Spleen (tissue), 11 donors: ENCODE results near the gene FXYD4. TPM values are rescaled to one million over a fixed set of nuclear protein-coding genes. Genes with fewer than 3 reads are reported as not detected.

ENCODE experiments used
- DNase-seq: peaks from one replicate; pipeline ENCODE4 v3.0.0-alpha.2; 2020
- H3K27ac ChIP-seq, 8 donors: fragments of 200-600 bp; sonication (generic) in 7 of 8; 1 replicate in 4 of 8; 2 replicates in 4 of 8; pipeline versions ENCODE4 v1.5.0 to v1.8.0; 2016 to 2021; ENCODE audit warnings: inconsistent platforms in 4 of 8, mild to moderate bottlenecking in 4 of 8, moderate library complexity in 1 of 8
- H3K27me3 ChIP-seq, 7 donors: fragments of 200-600 bp; sonication (generic) in 6 of 7; replicated peaks in 1 of 7; 1 replicate in 4 of 7; 2 replicates in 3 of 7; pipeline versions ENCODE4 v1.5.0 to v1.8.0; 2016 to 2021; ENCODE audit warnings: inconsistent platforms in 3 of 7, mild to moderate bottlenecking in 1 of 7
- H3K36me3 ChIP-seq, 6 donors: fragments of 200-600 bp; sonication (generic) in 5 of 6; 1 replicate in 4 of 6; 2 replicates in 2 of 6; pipeline versions ENCODE4 v1.5.0 to v1.8.0; 2016 to 2021; ENCODE audit warnings: inconsistent platforms in 2 of 6
- H3K4me1 ChIP-seq, 6 donors: fragments of 200-600 bp; sonication (generic) in 5 of 6; 1 replicate in 3 of 6; 2 replicates in 3 of 6; pipeline versions ENCODE4 v1.5.0 to v1.8.0; 2016 to 2021; ENCODE audit warnings: inconsistent platforms in 3 of 6
- H3K4me3 ChIP-seq, 8 donors: fragments of 200-600 bp; sonication (generic) in 7 of 8; 1 replicate in 4 of 8; 2 replicates in 4 of 8; pipeline versions ENCODE4 v1.5.0 to v1.8.0; 2016 to 2021; ENCODE audit warnings: inconsistent platforms in 4 of 8, mild to moderate bottlenecking in 4 of 8, moderate library complexity in 2 of 8
- H3K9me3 ChIP-seq, 8 donors: fragments of 200-600 bp; sonication (generic) in 7 of 8; 1 replicate in 4 of 8; 2 replicates in 4 of 8; pipeline versions ENCODE4 v1.5.0 to v1.8.0; 2016 to 2021; ENCODE audit warnings: inconsistent platforms in 4 of 8
- POLR2A ChIP-seq, 3 donors: fragments of 450-650 bp; IDR thresholded peaks; one replicate each; pipeline ENCODE4 v1.5.1; 2017; ENCODE audit warnings: antibody characterized with exemption in 3 of 3, mild to moderate bottlenecking in 1 of 3
- POLR2AphosphoS5 ChIP-seq, 3 donors: sonication (generic); formaldehyde crosslinking; IDR thresholded peaks; one replicate each; pipeline ENCODE4 v1.5.1; 2017; ENCODE audit warnings: antibody characterized with exemption in 3 of 3
- WGBS, 5 donors: extraction: QIAGEN DNeasy Blood & Tissue Kit in 3 of 5; methylation state at CpG; one replicate each; pipeline versions ENCODE4 v1.1.5 to v1.1.7; 2013 to 2018; 5-methylcytosine and 5-hydroxymethylcytosine counted together
- intact Hi-C: fragments of 100-400 bp; cut with DNase I; formaldehyde crosslinking; loops from one replicate; pipeline ENCODE4 v1.15.0; 2023; ENCODE audit warnings: low total_unique reads
- polyA plus RNA-seq, 3 donors: library from polyadenylated mRNA; stranded (reverse); fragments of 200-250 nt; gene quantifications; one replicate each; pipeline ENCODE4 v1.2.1, GENCODE V29; 2013
- total RNA-seq, 7 donors: library from RNA; depleted of rRNA in 3 of 7; stranded (reverse); fragments of >200 nt in 3 of 7; fragmentation: NEBNext Ultra II Directional in 4 of 7; extraction: Animal tissue kit (Norgen Biotek cat#: 25700) in 4 of 7; gene quantifications; one replicate each; pipeline versions ENCODE4 v1.1.0 to v1.2.1, GENCODE V29; 2016 to 2021
- TF ChIP-seq, protein P1 (sequence below), 11 experiments: fragments of 200-600 bp in 7 of 11; fragments of 450-650 bp in 4 of 11; sonication (generic) in 4 of 11; IDR thresholded peaks in 8 of 11; conservative IDR thresholded peaks in 3 of 11; 1 replicate in 7 of 11; 2 replicates in 4 of 11; pipeline versions ENCODE4 v1.4.0 to v1.8.0; 2016 to 2021; ENCODE audit warnings: antibody characterized with exemption in 11 of 11, inconsistent platforms in 4 of 11, mild to moderate bottlenecking in 1 of 11
- donor health status: healthy with polysubstance abuse.
- donor health status: DM: no; HTN: no; CAD: no; lungs with moderate emphysema.
- donor health status: DM: no; HTN: no; CAD: no.
- donor health status: Bipolar disorder and iron deficiency.
- donor health status: healthy.
- donor health status: DM: no; HTN: no; CAD: no.
- donor health status: DM: yes; HTN: yes; CAD: no.

FXYD4 gene
- total and polyA plus RNA-seq, 10 donors, result 0.20 TPM; not detected in 9

DNA sequence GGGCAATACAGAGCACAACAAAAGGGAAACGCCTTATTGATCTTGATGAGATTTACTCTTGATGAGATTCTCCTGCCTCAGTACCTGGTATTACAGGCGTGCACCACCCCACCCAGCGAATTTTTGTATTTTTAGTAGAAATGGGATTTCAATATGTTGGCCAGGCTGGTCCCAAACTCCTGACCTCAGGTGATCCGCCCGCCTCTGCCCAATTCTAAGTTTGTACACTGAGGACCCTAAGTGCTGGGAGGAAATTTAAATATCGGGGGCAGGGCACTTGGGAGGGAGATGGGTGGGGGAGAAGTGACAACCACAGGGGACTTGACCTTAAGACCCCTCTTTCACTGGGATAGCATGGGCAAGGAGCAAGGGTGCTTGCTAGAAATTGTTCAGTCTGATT, 23.4 kb downstream of the FXYD4 start:
- peak overlapping the region in 7 of 8 donors; percentile 95 to 100 (median 99) for H3K27ac ChIP-seq
- intact Hi-C loops, result no loop called here
- TF ChIP-seq, protein P1, sequence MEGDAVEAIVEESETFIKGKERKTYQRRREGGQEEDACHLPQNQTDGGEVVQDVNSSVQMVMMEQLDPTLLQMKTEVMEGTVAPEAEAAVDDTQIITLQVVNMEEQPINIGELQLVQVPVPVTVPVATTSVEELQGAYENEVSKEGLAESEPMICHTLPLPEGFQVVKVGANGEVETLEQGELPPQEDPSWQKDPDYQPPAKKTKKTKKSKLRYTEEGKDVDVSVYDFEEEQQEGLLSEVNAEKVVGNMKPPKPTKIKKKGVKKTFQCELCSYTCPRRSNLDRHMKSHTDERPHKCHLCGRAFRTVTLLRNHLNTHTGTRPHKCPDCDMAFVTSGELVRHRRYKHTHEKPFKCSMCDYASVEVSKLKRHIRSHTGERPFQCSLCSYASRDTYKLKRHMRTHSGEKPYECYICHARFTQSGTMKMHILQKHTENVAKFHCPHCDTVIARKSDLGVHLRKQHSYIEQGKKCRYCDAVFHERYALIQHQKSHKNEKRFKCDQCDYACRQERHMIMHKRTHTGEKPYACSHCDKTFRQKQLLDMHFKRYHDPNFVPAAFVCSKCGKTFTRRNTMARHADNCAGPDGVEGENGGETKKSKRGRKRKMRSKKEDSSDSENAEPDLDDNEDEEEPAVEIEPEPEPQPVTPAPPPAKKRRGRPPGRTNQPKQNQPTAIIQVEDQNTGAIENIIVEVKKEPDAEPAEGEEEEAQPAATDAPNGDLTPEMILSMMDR (IDR thresholded peaks at IDR 0.05 in 8 of 11, conservative IDR thresholded peaks at IDR 0.05 in 3 of 11), result no peak
- TF ChIP-seq POLR2AphosphoS5 (IDR thresholded peaks at IDR 0.05) (no peak), POLR2A (IDR thresholded peaks at IDR 0.05) (no peak)
- H3K4me3 ChIP-seq, result peak overlapping the region in 4 of 8 donors; percentile 61 to 79 (median 78)
- DNase-seq, result peak; percentile 59
- H3K4me1 ChIP-seq, result peaks cover 56 to 95% (median 90%) of the 10 kb centered on the region in 6 donors
- WGBS, 5 donors, result 71 to 86% (median 80%) methylated on average over 6 of the region's 6 CpGs
- H3K27me3 ChIP-seq, result no peaks in the 10 kb centered on the region
- H3K9me3 ChIP-seq, result no peaks in the 10 kb centered on the region
- H3K36me3 ChIP-seq, result peaks cover 0 to 69% (median 50%) of the 10 kb centered on the region in 6 donors

DNA sequence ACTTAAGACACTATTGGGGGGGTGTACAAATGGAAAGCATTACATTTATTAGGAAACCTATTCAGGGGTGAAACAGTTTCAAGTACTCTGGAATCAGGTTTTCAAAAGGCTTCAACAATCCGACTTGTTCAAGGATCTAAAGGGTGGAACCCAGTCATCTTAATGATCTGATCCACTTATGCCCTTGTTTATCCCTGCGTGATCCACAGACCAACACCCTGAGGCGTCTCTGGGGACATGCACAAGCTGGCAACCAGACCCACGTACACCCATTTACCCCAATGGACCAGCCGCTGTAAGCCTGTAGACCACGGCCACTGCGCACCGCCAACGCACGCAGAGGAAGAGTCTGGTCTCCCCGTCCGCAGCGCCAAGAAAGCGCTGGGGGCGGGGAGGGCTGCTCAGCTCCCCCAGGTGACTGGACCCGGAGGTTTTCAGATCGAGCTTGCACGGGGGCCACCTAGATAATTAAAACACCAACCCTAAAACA, 24.2 kb downstream of the FXYD4 start:
- 25 to 49% (median 43%) methylated on average over 17 to 18 of the region's 18 CpGs for WGBS, 5 donors
- H3K27ac ChIP-seq, result peak overlapping the region; percentile 86 to 100 (median 98)

DNA sequence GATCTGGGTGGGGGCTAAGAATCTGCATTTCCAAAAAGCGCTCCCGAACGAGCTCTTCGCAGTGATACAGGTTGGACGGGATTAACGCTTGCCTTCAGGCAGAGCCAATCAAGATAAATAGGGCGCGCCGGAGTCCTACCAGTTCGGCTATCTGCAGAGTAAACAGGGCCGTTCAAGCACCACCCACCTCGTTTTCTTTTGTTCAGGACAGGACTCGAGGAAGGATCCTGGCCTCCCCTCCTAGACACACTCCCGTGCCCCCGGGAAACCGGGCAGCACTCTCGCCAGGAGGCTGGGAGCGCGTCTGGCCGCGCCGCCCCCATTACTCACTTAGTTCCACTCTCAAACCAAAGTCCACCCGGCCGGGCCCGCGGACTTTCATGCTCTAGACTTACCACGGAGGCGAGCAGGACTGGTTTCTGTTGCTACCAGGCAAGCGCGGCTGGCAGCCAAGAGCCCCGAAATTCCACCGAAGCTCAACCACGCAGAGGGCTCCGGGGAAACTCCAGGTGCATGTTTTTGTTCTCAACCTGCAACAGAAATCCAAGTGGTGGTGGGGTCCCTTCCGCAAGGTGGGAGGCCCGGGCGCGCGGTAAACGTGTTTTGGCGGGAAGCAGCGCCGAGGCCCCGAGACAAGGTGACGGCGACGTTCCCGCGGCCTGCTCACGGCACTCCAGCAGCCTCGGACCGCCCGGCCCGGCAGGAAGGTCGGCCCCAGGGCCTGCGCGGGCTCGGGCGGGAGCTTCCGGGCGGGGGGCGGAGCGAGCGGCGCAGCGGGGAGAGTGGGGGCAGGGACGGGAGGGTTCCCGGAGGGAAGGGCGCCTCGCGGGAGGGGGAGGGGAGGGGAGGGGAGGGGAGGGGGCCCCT, 24.9 kb downstream of the FXYD4 start:
- H3K4me3 ChIP-seq, result peak overlapping the region; percentile 60 to 79 (median 72)
- peak in 2 of 3 donors; percentile 37 to 54 for TF ChIP-seq POLR2AphosphoS5 (IDR thresholded peaks at IDR 0.05)
- TF ChIP-seq POLR2A (IDR thresholded peaks at IDR 0.05), result no peak
- H3K36me3 ChIP-seq, result peaks cover 0 to 61% (median 36%) of the 10 kb centered on the region in 6 donors
- peak overlapping the region; percentile 86 to 100 (median 98) for H3K27ac ChIP-seq
- H3K27me3 ChIP-seq, result no peaks in the 10 kb centered on the region
- peaks cover 56 to 95% (median 90%) of the 10 kb centered on the region in 6 donors for H3K4me1 ChIP-seq
- no peaks in the 10 kb centered on the region for H3K9me3 ChIP-seq
- peak; percentile 95 for DNase-seq
- intact Hi-C loops, result no loop called here
- WGBS, 5 donors, result 10 to 23% (median 16%) methylated on average over 28 to 71 of the region's 71 CpGs

More for the DNA sequence above, 24.2 kb downstream of the FXYD4 start:
- Histone ChIP-seq H3K4me3 (peak overlapping the region; percentile 60 to 79 (median 72)), H3K27me3 (no peaks in the 10 kb centered on the region), H3K36me3 (peaks cover 0 to 64% (median 43%) of the 10 kb centered on the region in 6 donors), H3K4me1 (peaks cover 58 to 95% (median 90%) of the 10 kb centered on the region in 6 donors), H3K9me3 (no peaks in the 10 kb centered on the region)
- peak; percentile 84 for DNase-seq
- TF ChIP-seq POLR2A (IDR thresholded peaks at IDR 0.05) (no peak), POLR2AphosphoS5 (IDR thresholded peaks at IDR 0.05) (peak in 1 of 3 donors; percentile 30)
- intact Hi-C loops, result no loop called here

DNA sequence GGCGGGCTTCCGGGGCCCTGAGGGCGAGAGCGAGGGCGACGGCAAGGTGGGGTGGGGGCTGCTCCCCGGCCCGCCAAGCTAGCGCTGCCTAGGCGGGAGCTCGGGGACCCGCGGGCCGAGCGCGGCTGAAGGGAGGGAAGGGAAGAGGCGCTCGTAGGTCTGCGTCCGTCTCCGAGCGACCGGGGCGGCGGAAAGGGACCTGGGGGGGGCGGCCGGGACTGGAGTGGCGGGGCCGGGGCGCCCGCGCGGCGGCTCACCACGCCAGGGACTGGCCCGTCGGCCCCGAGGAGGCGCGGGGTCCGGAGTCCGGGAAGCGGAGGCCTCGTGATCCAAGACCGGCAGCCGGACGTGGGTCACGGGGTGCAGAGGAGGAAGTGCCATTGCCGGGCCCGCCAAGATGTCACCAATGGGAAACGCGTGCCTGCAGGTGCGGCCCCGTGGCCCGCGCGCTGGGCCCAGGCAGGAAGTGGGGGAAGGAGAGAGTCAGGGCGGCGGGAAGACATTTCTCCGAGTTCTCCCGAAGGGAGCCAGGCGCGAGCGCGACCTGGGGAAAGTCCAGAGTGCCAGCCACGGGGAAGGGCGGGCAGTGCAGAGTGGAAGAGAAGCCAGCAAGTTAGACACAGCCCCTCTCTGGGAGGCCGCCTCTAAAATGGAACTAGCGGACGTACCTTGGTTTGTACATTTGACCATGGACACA, 25.6 kb downstream of the FXYD4 start:
- Histone ChIP-seq H3K27ac (peak overlapping the region; percentile 86 to 100 (median 98)), H3K4me1 (peaks cover 53 to 95% (median 90%) of the 10 kb centered on the region in 6 donors), H3K4me3 (peak overlapping the region; percentile 60 to 79 (median 72)), H3K36me3 (peaks cover 0 to 53% (median 28%) of the 10 kb centered on the region in 6 donors), H3K9me3 (no peaks in the 10 kb centered on the region), H3K27me3 (no peaks in the 10 kb centered on the region)
- intact Hi-C loops, result no loop called here
- TF ChIP-seq POLR2A (IDR thresholded peaks at IDR 0.05) (peak in 2 of 3 donors; percentile 39 to 57), POLR2AphosphoS5 (IDR thresholded peaks at IDR 0.05) (peak; percentile 95 to 96 (median 95))
- TF ChIP-seq, protein P1 (IDR thresholded peaks at IDR 0.05 in 8 of 11, conservative IDR thresholded peaks at IDR 0.05 in 3 of 11), result peak in 2 of 11 experiments; percentile 9 to 10
- 0 to 2% (median 1%) methylated on average over 51 to 70 of the region's 70 CpGs for WGBS, 5 donors
- DNase-seq, result peak; percentile 97
